Left lobe of liver (tissue), 2 donors: ENCODE results near the gene SOX8. TPM values are rescaled to one million over a fixed set of nuclear protein-coding genes. Genes with fewer than 3 reads are reported as not detected.

Source experiments
- ATAC-seq: fragments of 200-7000 bp; cut with Tn5 transposase; one replicate; pipeline ENCODE4 v1.9.1; 2020; ENCODE audit warnings: mild to moderate bottlenecking, moderate library complexity
- DNase-seq: peaks from one replicate; pipeline ENCODE4 v3.0.0-alpha.2; 2020; ENCODE audit warnings: low spot score
- total RNA-seq: library from RNA; stranded (reverse); gene quantifications from one replicate; pipeline ENCODE4 v1.2.1, GENCODE V29; 2021
- donor health status: DM: no; HTN: no; CAD: no; lungs with moderate emphysema.
- donor health status: DM: no; HTN: yes; CAD: no.

Gene SOX8
- total RNA-seq, 1 donor from 2014 or later = not detected

DNA sequence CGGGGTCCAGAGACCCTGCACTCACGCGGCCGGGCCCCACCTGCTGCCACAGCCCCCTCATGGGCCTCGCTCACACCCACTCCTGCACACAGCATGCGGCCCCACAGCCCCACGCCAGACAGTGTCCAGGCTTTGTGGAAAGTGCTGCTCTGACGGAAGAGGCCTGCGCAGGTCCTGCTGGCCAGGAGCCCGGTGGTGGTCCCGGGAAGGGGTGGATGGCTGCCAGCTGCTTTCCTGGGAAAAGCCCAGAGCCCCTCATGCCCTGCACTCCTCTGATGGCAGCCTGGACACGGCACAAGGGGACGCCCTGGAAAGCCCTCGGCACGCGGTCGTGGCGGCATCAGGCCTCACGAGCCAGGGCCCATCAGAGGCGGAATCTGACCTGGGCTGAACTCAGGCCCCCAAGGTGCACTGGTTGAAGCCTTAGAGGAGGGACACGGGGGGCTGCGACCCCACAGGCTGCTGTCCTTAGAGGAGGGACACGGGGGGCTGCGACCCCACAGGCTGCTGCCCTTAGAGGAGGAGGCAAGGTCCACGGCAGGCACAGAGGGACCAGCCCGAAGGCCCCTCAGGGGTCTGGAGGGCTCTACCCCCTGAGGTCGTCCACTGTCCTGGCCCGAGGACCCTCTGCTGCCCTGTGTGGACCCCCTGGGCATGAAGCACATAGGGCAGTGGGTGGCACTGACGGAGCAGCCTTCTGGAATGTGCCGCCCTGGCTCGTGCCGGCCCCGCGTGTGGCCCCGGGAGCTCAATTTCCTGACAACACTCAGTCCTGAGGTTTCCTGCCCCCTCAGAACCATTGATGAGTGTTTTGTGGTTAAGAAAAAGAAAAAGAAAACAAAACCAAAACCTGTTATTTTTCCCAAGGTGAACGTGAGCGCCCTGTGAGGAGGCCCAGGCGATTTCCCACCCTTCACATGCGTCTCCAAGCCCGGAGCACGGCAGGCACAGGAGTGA is 22.1 kb downstream of the SOX8 start:
- DNase-seq = no peak
- ATAC-seq = no peak

DNA sequence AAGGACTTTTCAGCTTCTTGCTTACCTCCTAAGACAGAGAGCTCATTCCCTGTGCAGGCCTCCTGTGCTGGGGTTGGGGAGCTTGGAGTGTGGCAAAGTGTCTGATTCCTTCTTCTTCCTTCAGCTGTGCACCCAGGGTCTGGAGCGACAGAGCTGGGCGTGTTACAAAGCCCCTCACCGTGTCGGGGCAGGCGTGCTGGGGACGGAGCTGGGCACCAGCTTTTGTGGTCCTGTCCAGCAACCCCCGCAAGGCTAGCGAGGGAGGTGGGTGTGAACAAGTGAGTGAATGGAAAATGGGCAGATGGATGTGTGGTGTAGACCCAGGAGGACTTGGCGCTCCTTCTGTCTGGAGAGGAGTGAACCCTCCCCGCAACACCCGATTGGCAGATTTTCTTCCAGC is 23.7 kb downstream of the SOX8 start:
- no peak for DNase-seq
- ATAC-seq = no peak

DNA sequence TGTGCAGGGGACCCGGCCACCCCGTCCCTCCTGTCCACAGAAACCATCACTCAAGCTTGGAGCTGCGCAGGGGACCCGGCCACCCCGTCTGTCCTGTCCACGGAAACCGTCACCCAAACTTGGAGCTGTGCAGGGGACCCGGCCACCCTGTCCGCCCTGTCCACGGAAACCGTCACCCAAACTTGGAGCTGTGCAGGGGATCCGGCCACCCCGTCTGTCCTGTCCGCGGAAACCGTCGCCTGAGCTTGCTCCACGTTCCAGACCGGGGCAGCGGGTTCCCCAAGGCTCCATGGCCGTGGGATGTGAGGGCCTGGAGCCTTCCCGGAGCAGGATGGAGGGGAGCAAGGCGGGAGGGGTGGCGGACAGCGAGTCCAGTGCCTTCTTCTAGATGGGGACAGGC is 25.2 kb downstream of the SOX8 start:
- DNase-seq (no peak), ATAC-seq (no peak)

DNA sequence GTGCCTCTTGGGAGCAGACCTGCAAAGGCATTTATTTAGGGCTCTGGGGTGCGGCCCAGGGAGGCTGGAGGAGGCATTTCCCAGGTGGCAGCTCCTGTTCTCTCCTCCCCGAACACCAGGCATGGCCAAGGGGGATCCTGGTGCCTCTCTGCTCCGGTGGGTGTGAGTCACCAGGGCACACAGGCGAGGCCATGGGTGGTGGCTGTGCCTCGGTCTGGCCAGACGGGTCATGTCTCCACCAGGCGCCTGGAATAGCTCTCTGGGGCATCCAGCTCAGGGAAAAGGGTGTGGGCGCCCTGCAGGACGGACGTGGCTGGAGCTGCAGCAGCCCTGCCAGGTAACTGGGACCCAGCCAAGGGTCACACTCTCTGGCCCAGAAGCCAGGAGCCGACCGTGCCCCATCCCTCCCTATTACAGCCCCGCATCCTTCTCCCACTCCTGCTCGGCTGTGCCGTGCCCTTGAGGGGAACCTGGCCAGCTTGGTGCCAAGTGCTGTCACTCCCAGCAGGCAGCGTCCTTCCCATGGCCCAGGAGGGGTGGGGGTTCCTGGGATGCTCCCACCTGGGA is 25.8 kb downstream of the SOX8 start:
- ATAC-seq (no peak), DNase-seq (no peak)

DNA sequence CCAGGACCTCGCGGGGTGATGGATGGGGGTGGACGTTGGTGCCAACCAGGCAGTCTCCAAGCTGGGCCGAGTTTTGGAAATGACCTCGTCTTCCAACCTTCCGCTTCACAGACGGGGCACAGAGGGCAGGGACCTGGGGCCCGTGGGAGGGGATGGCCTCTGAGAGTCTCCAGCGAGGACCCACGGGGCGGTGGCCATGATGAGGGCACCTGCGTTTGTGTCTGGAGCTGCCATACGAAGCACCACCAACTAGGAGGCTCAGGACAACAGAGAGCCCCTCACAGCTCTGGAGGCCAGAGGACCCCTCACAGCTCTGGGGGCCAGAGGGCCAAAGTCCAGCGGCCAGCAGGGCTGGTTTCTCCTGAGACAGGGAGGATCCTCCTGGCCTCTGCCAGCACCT is 26.5 kb downstream of the SOX8 start:
- no peak for DNase-seq
- ATAC-seq = no peak

DNA sequence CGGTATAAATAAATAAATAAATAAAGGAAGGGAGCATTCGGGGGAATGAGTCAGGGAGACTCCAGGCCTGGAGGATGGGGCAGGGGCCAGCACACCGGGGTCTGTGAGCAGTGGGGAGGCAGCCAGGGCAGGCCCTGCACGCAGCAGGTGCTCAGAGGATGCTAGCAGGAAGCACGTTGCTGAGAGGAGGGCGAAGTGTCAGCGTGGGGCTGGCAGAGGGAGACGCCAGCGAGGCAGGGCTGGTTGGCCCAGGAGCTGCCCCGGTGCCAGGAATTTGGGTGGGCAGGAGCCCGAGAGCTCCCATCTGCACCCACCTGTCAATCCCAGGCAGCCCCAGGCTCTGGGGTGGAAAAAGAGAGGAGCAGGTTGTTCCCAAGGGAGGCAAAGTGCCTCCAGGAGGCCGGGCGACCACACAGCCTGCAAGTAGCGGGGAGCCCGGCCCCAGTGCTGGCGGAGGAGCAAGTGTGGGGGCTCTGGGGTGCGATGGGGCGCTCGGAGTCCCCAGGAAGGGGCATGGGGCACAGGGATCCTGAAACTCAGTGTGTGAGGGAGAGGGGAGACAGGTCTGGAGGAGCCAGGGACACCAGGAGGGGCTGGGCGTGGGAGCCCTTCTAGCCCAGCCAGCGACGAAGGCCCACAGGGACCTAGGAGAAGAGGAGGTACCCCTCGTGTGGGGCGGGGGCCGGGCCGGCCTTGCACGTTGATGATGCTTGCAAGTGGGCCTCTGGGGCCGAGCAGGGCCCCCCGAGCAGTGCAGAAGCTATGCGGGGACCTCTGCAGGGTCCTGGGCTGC is 28.0 kb downstream of the SOX8 start:
- ATAC-seq = no peak
- DNase-seq = no peak

DNA sequence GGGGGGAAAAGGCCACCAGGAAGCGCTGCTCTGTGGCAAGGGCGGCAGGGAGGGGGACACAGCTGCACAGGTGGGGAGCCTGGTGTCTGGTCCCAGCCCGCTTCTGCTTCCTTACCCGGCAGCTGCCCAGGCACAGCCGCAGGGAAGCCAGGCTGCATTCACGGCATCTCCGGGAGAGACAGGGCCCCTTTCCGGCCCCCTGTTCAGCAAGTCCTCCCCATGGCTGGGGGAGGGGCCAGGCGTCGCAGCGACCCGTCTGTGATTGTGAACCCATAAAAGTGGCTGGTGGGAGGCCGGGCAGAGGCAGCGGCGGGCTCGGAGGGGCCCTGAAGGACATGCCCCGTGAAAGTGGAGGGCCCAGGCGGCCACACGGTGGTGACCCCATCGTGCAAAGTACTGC is 28.7 kb downstream of the SOX8 start:
- DNase-seq (no peak), ATAC-seq (no peak)

DNA sequence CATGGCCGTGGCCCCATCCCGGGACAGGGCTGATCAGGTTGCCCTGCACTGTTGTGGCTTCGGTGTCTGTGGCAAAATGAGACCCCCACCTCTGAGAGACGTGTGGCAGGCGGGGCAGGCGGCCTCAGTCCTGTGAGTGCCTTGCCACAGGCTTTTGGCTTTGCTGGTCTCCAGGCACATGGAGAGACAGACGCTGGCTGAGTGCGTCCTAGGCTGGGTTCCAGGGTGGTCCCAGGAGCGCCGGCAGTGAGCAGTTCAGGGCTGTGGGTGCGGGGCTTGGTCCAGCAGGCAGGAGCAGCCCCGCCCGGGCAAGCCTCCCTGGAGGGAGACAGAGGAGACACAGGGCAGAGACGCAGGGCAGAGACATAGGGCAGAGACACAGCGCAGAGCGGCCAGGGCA is 29.2 kb downstream of the SOX8 start:
- no peak for DNase-seq
- ATAC-seq = no peak

DNA sequence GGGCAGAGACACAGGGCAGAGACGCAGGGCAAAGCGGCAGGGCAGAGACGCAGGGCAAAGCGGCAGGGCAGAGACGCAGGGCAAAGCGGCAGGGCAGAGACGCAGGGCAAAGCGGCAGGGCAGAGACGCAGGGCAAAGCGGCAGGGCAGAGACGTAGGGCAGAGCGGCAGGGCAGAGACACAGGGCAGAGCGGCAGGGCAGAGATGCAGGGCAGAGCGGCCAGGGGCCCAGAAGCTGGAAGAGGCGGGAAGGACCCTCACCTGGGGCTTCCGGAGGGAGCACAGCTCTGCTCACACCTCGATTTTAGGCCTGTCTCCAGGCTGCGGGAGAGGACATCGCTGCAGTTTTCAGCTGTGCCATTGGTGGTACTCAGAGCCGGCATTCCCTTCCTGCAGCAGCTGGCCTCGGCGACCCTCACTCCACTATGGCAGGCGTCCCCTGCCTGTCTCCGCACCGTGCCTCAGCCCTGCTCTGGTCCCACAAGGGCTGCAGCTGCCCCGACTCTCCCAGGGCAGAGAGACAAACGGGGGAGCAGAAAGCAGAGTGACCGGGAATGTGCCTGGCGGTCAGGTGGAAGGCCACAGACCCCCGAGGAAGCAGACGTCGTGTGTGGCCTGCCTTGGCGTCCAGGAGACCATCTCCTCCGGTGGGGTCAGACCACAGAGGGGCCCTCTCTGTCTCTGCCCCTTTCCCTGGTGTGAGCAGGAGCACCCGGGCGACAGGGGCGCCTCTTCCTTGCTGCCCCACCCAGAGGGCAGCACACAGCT is 29.9 kb downstream of the SOX8 start:
- no peak for DNase-seq
- no peak for ATAC-seq

DNA sequence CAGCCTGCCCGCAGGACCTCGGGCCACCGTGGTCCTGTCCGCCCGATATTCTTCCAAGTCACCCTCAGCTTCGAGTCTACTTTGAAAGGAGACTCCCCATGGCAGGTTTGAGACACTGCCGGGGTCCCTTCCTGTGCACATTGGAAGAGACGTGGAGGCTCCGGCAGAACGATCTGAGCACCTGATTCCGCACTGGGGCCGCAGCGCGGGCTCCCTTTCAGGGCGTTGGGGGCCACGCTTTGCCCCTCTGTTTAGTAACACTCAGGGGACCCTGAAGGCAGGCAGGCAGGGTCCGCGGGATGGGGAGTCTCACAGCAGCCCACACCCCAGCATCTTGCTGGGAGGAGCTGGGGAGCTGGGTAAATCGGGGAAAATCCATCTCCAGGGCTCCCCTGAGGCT is 30.6 kb downstream of the SOX8 start:
- DNase-seq = no peak
- no peak for ATAC-seq

DNA sequence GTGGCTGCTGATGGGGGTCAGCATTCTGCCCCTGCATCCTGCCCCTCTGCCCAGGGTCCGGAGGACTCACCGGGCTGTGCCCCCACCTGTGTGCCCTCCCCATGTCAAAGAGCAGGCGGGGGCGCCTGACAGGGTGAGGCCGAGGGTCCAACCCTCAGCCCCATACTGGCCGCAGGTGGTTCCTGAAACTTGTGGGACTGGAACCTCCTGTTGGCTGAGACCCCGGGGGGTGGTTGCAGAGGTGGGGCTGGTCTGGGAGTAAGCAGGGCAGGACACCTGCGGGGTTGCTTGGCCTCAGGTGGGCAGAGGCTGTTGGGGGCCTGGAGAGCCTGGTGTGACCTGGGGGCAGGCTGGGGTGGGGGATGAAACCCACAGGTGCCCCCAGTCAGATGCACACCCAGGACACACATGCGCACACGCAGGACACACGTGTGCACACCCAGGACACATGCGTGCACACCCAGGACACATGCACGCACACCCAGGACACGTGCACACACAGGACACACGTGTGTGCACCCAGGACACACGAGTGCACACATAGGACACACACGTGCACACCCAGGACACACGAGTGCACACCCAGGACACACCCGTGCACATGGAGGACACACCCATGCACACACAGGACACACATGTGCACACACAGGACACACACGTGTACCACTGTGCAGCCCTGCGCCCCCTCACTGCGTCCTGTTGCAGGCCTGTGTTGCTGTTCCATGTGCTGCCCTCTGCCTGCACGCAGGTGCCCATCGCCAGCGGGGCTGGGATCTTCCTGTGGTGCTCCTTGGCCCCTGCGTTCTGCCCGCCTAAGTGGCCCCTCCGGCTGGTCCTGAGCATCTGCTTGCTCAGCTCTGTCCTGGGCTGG is 31.4 kb downstream of the SOX8 start:
- no peak for ATAC-seq
- no peak for DNase-seq

DNA sequence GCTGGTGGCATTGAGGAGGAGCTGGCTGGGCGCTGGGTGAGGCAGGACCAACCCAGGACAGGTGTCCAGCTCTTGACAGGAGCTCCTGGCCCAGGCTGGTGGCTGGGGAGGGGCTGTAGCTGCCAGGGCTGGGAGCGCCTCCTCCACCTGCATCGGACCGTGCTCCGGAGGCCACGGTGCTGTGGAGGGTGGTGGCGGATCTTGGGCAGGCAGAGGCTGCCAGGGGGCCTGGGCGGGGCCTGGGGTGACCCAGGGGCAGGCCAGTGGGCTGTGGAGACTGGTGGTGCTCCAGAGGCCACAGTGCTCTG is 32.0 kb downstream of the SOX8 start:
- no peak for ATAC-seq
- DNase-seq = no peak

DNA sequence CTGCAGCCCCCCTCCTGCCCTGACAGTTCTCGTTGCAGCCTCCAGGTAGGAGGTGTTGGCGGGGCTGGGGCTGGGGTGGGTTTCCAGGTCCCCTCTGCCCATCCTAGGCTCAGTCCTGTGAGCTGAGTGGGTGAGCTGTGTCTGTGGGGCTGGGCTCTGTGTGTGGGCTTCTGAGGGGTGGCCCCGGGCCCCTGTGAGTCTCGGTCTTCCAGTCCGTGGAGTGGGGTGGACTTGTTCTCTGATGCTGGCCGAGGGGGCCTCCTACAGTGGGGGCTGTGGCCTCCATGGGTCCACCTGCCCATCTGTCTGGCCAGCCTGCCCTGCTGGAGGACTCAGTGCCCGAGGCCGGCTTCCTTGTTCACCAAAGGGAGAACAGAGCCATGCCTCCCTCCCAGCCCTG is 32.7 kb downstream of the SOX8 start:
- DNase-seq = no peak
- ATAC-seq = no peak

DNA sequence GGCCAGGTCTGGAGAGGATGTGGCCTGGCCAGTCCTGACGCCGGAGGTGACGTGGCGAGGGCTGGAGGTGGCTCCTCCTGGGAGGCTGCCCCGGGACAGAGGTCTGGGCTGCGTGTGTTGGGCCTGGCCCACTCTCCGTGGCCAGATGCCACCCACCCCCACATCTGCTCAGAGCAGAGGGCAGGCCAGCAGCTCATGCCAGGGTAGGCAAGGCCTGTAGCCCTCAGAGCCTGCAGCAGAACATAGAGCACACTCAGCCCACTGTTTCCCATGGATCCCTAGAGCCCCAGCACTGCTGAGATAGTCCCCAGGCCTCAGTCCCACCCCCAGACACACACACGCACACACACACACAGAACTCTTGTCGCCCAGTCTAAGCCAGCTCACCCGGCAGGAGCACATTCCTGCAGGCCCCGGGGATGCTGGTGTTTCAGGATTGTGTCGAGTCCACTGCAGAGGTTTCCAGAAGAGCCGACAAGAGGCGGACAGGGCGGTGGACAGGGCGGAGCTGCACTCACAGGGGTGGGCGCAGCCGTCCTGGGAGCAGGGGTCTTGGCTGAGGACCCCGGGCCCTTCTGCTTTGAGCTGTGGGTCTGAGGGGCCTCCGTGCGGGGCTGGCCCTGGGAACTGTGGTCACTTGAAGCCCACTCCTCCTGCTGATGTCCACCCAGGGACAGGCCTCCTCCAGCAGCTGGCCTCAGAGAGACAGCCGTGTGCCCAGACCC is 33.4 kb downstream of the SOX8 start:
- no peak for DNase-seq
- no peak for ATAC-seq

DNA sequence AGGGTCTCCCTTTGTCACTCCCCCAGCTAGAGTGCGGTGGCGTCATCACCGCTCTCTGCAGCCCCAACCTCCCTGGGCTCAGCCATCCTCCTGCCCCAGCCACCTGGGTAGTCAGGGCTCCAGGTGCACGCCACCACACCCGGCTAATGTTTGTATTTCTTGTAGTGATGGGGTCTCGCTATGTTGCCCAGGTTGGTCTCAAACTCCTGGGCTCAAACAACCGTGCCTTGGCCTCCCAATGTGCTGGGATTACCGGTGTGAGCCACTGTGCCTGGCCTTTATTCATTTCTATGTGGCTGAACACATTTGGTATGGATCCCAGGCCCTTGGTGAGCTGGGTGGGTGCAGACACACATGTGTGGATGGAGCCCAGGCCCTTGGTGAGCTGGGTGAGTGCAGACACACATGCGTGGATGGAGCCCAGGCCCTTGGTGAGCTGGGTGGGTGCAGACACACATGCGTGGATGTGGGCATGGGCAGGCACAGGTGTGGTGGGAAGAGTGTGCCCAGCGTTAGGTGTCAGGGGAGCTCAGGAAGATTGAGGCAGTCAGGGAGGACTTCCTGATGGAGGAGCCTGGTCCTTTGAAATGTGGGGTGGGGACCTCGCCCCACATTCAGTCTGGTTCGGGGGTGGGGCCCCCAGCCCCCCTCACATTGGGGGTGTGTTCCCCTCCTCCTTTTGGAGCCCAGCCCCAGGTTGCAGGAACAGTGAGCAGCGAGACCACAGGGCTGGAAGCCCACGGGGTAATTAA is 37.1 kb downstream of the SOX8 start:
- DNase-seq (no peak), ATAC-seq (no peak)

DNA sequence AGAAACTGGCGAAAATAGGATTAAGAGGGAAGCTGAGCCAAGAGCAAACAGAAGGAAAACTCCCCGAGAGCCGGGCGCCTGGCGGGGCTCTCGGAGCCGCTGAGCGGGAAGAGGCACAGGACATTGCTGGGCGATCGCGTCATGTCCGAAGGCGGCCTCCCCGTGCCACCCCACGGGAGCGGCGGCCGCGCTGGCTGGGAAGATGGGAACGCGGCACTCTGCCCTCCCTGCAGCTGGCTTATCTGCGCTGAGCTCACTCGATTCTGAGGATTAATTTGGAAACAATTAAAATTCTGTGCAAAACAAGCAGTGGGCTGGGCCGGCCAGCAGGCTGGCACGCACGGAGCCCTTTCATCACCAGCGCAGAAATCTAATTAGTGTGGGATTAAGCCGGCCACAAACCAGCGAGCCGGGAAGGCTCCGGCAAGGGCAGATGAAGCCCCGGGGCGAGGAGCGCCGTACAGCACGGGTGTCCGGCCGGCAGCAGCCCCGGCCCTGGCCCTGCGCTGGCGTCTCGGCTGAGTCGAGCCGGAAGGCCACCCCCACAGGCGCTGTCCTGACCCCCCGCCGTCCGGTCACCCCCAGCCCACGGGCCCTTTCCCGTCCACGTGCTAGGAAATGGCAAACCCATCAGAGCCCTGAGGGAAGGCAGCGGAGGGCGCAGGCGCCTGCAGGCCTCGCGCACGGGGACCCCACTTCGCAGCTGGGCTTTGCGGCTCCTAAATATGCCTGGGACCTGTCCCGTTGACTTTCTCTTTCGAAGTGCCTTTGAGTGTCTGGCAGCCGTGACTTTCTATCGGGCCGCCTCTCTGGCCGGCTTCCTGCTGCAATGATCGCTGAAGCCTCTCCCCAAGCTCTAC is 37.9 kb downstream of the SOX8 start:
- DNase-seq (no peak), ATAC-seq (no peak)

DNA sequence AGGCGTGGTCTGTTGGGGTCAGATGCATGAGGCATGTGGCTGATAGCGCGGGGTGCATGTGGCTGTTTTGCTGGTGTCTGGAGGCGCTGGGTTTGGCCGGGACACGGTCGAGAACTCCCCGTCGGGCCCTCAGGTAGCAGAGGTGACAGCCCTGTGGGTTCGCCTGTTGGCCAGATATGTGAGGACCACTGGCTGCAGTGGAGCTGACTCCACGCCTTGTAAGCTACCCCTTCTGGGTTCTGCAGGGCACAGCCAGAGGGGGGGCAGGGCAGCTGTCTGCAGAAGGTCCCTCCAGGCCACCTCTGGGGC is 38.5 kb downstream of the SOX8 start:
- ATAC-seq = no peak
- DNase-seq = no peak

DNA sequence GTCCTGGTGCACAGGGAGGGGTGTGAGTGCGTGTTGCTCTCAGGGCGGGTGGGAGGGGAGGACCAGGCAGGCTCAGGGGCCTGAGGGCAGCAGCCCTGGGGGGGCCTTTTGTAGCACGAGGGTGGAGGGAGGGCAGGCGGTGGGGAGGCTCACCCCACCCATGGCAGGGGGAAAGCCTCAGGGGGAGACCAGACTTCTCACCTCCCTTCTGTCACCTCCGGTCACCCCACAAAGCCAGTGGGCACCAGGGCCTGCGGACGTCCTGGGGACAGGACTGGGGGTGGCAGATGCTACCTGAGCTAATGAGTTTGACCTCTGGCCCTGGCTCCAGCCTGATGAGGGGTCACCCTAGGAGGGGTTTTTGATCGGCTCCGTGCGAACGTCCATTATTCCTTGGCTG is 39.0 kb downstream of the SOX8 start:
- ATAC-seq (no peak), DNase-seq (no peak)
